Gastrocnemius medialis (tissue), 4 donors: ENCODE data around the gene GRPEL1.

ENCODE experiments used
- POLR2A ChIP-seq, 2 donors: fragments of 450-650 bp; IDR thresholded peaks; one replicate each; pipeline ENCODE4 v1.6.1; 2017; ENCODE audit warnings: antibody characterized with exemption in 2 of 2, mild to moderate bottlenecking in 2 of 2, moderate library complexity in 2 of 2
- TF ChIP-seq, protein P1 (sequence below), 5 experiments: fragments of 450-650 bp in 3 of 5; fragments of 200-600 bp in 2 of 5; sonication (generic) in 2 of 5; IDR thresholded peaks in 4 of 5; conservative IDR thresholded peaks in 1 of 5; 1 replicate in 4 of 5; 2 replicates in 1 of 5; pipeline ENCODE4 v1.5.1; 2016 to 2019; ENCODE audit warnings: antibody characterized with exemption in 5 of 5, mild to moderate bottlenecking in 3 of 5, moderate library complexity in 3 of 5

DNA sequence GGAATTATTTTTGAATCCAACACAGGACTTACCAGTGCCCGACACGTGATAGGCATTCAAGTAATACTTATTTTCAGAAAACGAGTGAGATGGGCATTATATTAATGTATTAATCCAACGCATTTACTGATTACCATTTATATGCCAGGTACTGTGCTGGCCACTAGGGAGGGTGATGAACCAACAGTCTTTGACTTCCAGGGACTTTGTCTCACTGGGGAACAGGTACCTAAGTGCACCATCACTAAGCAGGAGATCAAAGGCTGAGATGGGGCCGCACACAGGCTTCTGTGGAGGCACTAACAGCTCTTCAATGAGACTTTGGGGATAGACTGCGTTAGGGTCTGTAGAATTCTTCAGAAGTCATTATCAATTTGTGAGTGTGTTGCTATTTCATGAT, 30.4 kb downstream of the GRPEL1 start:
- TF ChIP-seq, protein P1, sequence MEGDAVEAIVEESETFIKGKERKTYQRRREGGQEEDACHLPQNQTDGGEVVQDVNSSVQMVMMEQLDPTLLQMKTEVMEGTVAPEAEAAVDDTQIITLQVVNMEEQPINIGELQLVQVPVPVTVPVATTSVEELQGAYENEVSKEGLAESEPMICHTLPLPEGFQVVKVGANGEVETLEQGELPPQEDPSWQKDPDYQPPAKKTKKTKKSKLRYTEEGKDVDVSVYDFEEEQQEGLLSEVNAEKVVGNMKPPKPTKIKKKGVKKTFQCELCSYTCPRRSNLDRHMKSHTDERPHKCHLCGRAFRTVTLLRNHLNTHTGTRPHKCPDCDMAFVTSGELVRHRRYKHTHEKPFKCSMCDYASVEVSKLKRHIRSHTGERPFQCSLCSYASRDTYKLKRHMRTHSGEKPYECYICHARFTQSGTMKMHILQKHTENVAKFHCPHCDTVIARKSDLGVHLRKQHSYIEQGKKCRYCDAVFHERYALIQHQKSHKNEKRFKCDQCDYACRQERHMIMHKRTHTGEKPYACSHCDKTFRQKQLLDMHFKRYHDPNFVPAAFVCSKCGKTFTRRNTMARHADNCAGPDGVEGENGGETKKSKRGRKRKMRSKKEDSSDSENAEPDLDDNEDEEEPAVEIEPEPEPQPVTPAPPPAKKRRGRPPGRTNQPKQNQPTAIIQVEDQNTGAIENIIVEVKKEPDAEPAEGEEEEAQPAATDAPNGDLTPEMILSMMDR (IDR thresholded peaks at IDR 0.05 in 4 of 5, conservative IDR thresholded peaks at IDR 0.05 in 1 of 5), result no peak
- no peak for TF ChIP-seq POLR2A (IDR thresholded peaks at IDR 0.05)
